ENCODE data around the gene ZNF823. TPM values are rescaled to one million over a fixed set of nuclear protein-coding genes. Genes with fewer than 3 reads are reported as not detected.

Gene ZNF823
- total and polyA plus RNA-seq, 2 donors (not counting 1 experiment from before 2014, with no cell fraction given): 1.8 to 5.1 TPM

DNA sequence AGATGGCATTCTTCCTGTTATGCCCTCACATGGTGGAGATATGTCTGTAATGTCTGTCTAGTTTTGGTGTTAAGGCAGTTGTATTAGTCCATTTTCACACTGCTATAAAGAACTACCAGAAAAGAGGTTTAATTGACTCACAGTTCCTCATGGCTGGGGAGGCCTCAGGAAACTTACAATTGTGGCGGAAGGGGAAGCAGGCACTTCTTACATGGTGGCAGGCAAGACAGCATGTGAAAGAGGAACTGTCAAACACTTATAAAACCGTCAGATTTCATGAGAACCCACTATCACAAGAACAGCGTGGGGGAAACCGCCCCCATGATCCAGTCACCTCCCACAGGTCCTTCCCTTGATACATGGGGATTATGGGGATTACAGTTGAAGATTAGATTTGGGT is 31.2 kb upstream of the ZNF823 start:
- H3K4me3 ChIP-seq (ENCODE audit: control extremely low read depth in 1 of 5, extremely low read depth in 1 of 5, insufficient read depth in 1 of 5, low read depth in 2 of 5, low read length in 4 of 5): no peak overlapping the region
- Mint-ChIP-seq H3K4me1 (peaks cover 23% of the 10 kb centered on the region), H3K27ac (peak overlapping the region; percentile 44), H3K27me3 (no peaks in the 10 kb centered on the region), H3K9me3 (ENCODE audit: insufficient read depth) (peaks cover 28% of the 10 kb centered on the region), H3K4me3 (no peak overlapping the region)
- ChIA-PET CTCF (no interaction called here), POLR2A (no interaction called here)
- H3K9ac ChIP-seq (ENCODE audit: low read length): no peak overlapping the region
- H3K4me2 ChIP-seq (replicated peaks; ENCODE audit: low read depth, low read length, poor library complexity, severe bottlenecking): no peak overlapping the region
- H3K27ac ChIP-seq (ENCODE audit: low read length in 2 of 2): peak overlapping the region in 1 of 2 donors; percentile 94
- peaks cover 1 to 4% of the 10 kb centered on the region in 2 experiments for H3K36me3 ChIP-seq (replicated peaks in 1 of 2; ENCODE audit: control extremely low read depth in 1 of 2, control insufficient read depth in 1 of 2, extremely low read depth in 1 of 2, insufficient read depth in 2 of 2, low read length in 1 of 2)
- H3K9me3 ChIP-seq (ENCODE audit: control extremely low read depth in 1 of 3, control insufficient read depth in 2 of 3, insufficient read depth in 1 of 3, low read length in 2 of 3): peaks cover 13 to 40% (median 40%) of the 10 kb centered on the region in 3 donors
- TF ChIP-seq, protein P1, sequence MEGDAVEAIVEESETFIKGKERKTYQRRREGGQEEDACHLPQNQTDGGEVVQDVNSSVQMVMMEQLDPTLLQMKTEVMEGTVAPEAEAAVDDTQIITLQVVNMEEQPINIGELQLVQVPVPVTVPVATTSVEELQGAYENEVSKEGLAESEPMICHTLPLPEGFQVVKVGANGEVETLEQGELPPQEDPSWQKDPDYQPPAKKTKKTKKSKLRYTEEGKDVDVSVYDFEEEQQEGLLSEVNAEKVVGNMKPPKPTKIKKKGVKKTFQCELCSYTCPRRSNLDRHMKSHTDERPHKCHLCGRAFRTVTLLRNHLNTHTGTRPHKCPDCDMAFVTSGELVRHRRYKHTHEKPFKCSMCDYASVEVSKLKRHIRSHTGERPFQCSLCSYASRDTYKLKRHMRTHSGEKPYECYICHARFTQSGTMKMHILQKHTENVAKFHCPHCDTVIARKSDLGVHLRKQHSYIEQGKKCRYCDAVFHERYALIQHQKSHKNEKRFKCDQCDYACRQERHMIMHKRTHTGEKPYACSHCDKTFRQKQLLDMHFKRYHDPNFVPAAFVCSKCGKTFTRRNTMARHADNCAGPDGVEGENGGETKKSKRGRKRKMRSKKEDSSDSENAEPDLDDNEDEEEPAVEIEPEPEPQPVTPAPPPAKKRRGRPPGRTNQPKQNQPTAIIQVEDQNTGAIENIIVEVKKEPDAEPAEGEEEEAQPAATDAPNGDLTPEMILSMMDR (IDR thresholded peaks at IDR 0.05): no peak
- no peak for TF ChIP-seq EZH2 (IDR thresholded peaks at IDR 0.05; ENCODE audit: borderline replicate concordance, insufficient read depth, low read depth, low read length, poor library complexity, severe bottlenecking)
- peaks cover 16 to 22% of the 10 kb centered on the region in 2 donors for H3K4me1 ChIP-seq (ENCODE audit: control insufficient read depth in 2 of 2, insufficient read depth in 2 of 2, low read length in 2 of 2)
- intact Hi-C loops (cut with micrococcal nuclease): loop anchor here (5.0 kb wide), 1 partner anchor 1222 kb away; no protein-coding TSS in a partner anchor
- no peak for ATAC-seq (ENCODE audit: low read depth)
- H3K79me2 ChIP-seq (ENCODE audit: control insufficient read depth, insufficient read depth, low read length): peaks cover 62% of the 10 kb centered on the region
- no CpG with 5 or more reads among the region's 4 CpGs for WGBS (ENCODE audit: insufficient coverage)
- H3K27me3 ChIP-seq (replicated peaks in 1 of 4; ENCODE audit: control extremely low read depth in 1 of 4, control insufficient read depth in 3 of 4, insufficient read depth in 4 of 4, low read length in 3 of 4): no peaks in the 10 kb centered on the region
- no peak overlapping the region for H2AFZ ChIP-seq (ENCODE audit: insufficient read depth, low read depth, low read length, poor library complexity, severe bottlenecking)
- no peaks in the 10 kb centered on the region for H4K20me1 ChIP-seq (ENCODE audit: control insufficient read depth, insufficient read depth, low read length, poor library complexity, severe bottlenecking)
- DNase-seq: peak; percentile 26

DNA sequence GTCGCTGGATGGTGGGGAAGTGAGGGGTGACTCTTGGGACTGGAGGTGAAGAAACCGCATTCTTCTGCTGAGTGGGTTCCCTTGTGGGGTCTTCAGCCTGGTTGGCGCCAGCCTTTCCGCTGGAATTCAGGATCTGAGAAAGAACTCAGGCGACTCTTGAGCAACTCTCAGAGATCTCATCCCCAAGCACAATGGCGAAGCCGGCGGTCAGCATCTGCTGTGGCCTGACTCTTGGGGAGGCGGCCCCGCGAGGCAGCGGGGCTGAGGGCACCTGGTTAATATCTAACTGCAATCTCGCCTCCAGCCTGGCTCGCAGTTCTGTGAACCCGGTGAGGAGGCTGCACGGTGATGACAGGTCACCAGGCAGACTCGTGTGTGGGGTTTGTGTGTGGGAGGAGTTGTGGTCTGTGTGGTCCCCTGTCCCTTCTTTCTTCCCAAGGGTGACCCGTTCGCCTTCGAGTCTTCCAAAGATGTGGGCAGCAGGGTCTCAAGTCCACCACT is 28.9 kb upstream of the ZNF823 start:
- intact Hi-C loops (cut with micrococcal nuclease): loop anchor here (1.0 to 5.0 kb wide), 6 partner anchors 30 to 1225 kb away; partner anchors contain the start of genes ECSIT, ZNF439, ZNF440 and ZNF627
- Mint-ChIP-seq H3K4me3 (peak overlapping the region; percentile 99), H3K9me3 (ENCODE audit: insufficient read depth) (peaks cover 25% of the 10 kb centered on the region), H3K27me3 (no peaks in the 10 kb centered on the region), H3K4me1 (peaks cover 23% of the 10 kb centered on the region), H3K27ac (peak overlapping the region; percentile 99)
- DNase-seq (peak; percentile 51), ATAC-seq (ENCODE audit: low read depth) (no peak)
- Histone ChIP-seq H3K9me3 (ENCODE audit: control extremely low read depth in 1 of 3, control insufficient read depth in 2 of 3, insufficient read depth in 1 of 3, low read length in 2 of 3) (peaks cover 14 to 36% (median 33%) of the 10 kb centered on the region in 3 donors), H4K20me1 (ENCODE audit: control insufficient read depth, insufficient read depth, low read length, poor library complexity, severe bottlenecking) (no peaks in the 10 kb centered on the region), H3K36me3 (replicated peaks in 1 of 2; ENCODE audit: control extremely low read depth in 1 of 2, control insufficient read depth in 1 of 2, extremely low read depth in 1 of 2, insufficient read depth in 2 of 2, low read length in 1 of 2) (peaks cover 1 to 4% of the 10 kb centered on the region in 2 experiments), H3K4me3 (ENCODE audit: control extremely low read depth in 1 of 5, extremely low read depth in 1 of 5, insufficient read depth in 1 of 5, low read depth in 2 of 5, low read length in 4 of 5) (peak overlapping the region; percentile 11 to 94 (median 87)), H3K9ac (ENCODE audit: low read length) (peak overlapping the region; percentile 89), H3K79me2 (ENCODE audit: control insufficient read depth, insufficient read depth, low read length) (peaks cover 49% of the 10 kb centered on the region), H3K27me3 (replicated peaks in 1 of 4; ENCODE audit: control extremely low read depth in 1 of 4, control insufficient read depth in 3 of 4, insufficient read depth in 4 of 4, low read length in 3 of 4) (no peaks in the 10 kb centered on the region), H3K27ac (ENCODE audit: low read length in 2 of 2) (peak overlapping the region; percentile 90 to 94), H3K4me1 (ENCODE audit: control insufficient read depth in 2 of 2, insufficient read depth in 2 of 2, low read length in 2 of 2) (peaks cover 16 to 22% of the 10 kb centered on the region in 2 donors), H2AFZ (ENCODE audit: insufficient read depth, low read depth, low read length, poor library complexity, severe bottlenecking) (peak overlapping the region; percentile 80), H3K4me2 (replicated peaks; ENCODE audit: low read depth, low read length, poor library complexity, severe bottlenecking) (peak overlapping the region; percentile 77)
- TF ChIP-seq, protein P1 (IDR thresholded peaks at IDR 0.05): no peak
- TF ChIP-seq EZH2 (IDR thresholded peaks at IDR 0.05; ENCODE audit: borderline replicate concordance, insufficient read depth, low read depth, low read length, poor library complexity, severe bottlenecking): no peak
- ChIA-PET CTCF (interaction anchor here (0.9 to 1.3 kb wide), 2 partner anchors 23 to 44 kb away, joined by 3 to 4 read pairs; no protein-coding TSS in a partner anchor), POLR2A (interaction anchor here (1.0 kb wide), 1 partner anchor 393 kb away, joined by 4 read pairs; the partner anchor contains the start of gene SWSAP1)
- 2% methylated on average over 13 of the region's 20 CpGs for WGBS (ENCODE audit: insufficient coverage)

Measured in B cell (primary cell).